H1 (cell line): Measurements from ENCODE around the gene ZBP1. TPM values are rescaled to one million over a fixed set of nuclear protein-coding genes. Genes with fewer than 3 reads are reported as not detected.

Experiments used
- CTCF ChIA-PET: fragments of 300-600 bp; sonication (Branson Sonifier 250); formaldehyde crosslinking; loops from one replicate; lab custom pipeline; 2021; ENCODE audit not compliant: partially characterized antibody; lab: Charles Lee
- POLR2A ChIA-PET: fragments of 300-600 bp; sonication (Branson Sonifier 250); formaldehyde crosslinking; loops from one replicate; lab custom pipeline; 2021; ENCODE audit warnings: inconsistent platforms; ENCODE audit not compliant: partially characterized antibody; lab: Charles Lee
- DNase-seq, 2 experiments: peaks; one replicate each; pipeline versions ENCODE4 v3.0.0 to v3.0.0-alpha.2; 2010 to 2022; ENCODE audit warnings: low spot score in 2 of 2, low read depth in 1 of 2, mixed read lengths in 1 of 2
- FAIRE-seq: peaks from 2 replicates; lab custom pipeline; 2011; peaks lifted over from hg19 to GRCh38; lab: Jason Lieb, UNC
- H2AFZ ChIP-seq: 2 replicates; pipeline ENCODE4 v1.8.1; 2012; ENCODE audit warnings: low read length, inconsistent platforms
- H2AK5ac ChIP-seq: 2 replicates; pipeline ENCODE4 v1.6.1; 2013; ENCODE audit warnings: low read depth, low read length
- H2BK120ac ChIP-seq: replicated peaks from 2 replicates; pipeline ENCODE3; 2013; ENCODE audit warnings: low read depth, low read length, inconsistent platforms
- H2BK12ac ChIP-seq: 2 replicates; pipeline ENCODE4 v1.6.1; 2013; ENCODE audit warnings: low read depth, low read length
- H2BK15ac ChIP-seq: 2 replicates; pipeline ENCODE4 v1.6.1; 2013; ENCODE audit warnings: low read length
- H2BK20ac ChIP-seq: 2 replicates; pipeline ENCODE4 v1.6.1; 2013; ENCODE audit warnings: low read length
- H2BK5ac ChIP-seq: 2 replicates; pipeline ENCODE4 v1.6.1; 2013; ENCODE audit warnings: low read depth, low read length
- H3K14ac ChIP-seq: 2 replicates; pipeline ENCODE4 v1.6.1; 2013; ENCODE audit warnings: inconsistent platforms; ENCODE audit not compliant: insufficient read length
- H3K18ac ChIP-seq: 2 replicates; pipeline ENCODE4 v1.6.1; 2013; ENCODE audit warnings: low read length; ENCODE audit errors: extremely low read depth
- H3K23ac ChIP-seq: 2 replicates; pipeline ENCODE4 v1.6.1; 2013; ENCODE audit warnings: inconsistent platforms; ENCODE audit not compliant: insufficient read length
- H3K23me2 ChIP-seq: 2 replicates; pipeline ENCODE4 v1.6.1; 2013; ENCODE audit warnings: low read depth, low read length
- H3K27ac ChIP-seq: 2 replicates; pipeline ENCODE4 v1.6.1; 2011; ENCODE audit warnings: low read depth, low read length, inconsistent platforms
- H3K27me3 ChIP-seq, 4 experiments: replicated peaks in 1 of 4; 1 replicate in 1 of 4; 2 replicates in 3 of 4; pipeline versions ENCODE4 v1.6.1 to v1.8.1; 2011 to 2013; ENCODE audit warnings: low read length in 3 of 4, mild to moderate bottlenecking in 3 of 4, inconsistent platforms in 2 of 4, mixed read lengths in 2 of 4, moderate library complexity in 1 of 4; ENCODE audit not compliant: control insufficient read depth in 3 of 4, insufficient read depth in 3 of 4; ENCODE audit errors: extremely low read depth in 1 of 4
- H3K36me3 ChIP-seq, 4 experiments: 2 replicates each; pipeline versions ENCODE4 v1.6.1 to v1.8.1; 2011 to 2013; ENCODE audit warnings: mild to moderate bottlenecking in 4 of 4, low read length in 3 of 4, moderate library complexity in 2 of 4, control low read depth in 1 of 4, inconsistent platforms in 1 of 4; ENCODE audit not compliant: insufficient read depth in 4 of 4, control insufficient read depth in 2 of 4
- H3K4ac ChIP-seq: replicated peaks from 2 replicates; pipeline ENCODE3; 2013; ENCODE audit warnings: low read length, low read depth, mixed read lengths, inconsistent platforms; ENCODE audit not compliant: insufficient read length
- H3K4me1 ChIP-seq, 4 experiments: replicated peaks in 1 of 4; 1 replicate in 1 of 4; 2 replicates in 3 of 4; pipeline versions ENCODE4 v1.6.1 to v1.8.1; 2011 to 2013; ENCODE audit warnings: low read length in 3 of 4, inconsistent platforms in 2 of 4, mixed read lengths in 1 of 4; ENCODE audit not compliant: insufficient read depth in 4 of 4, control insufficient read depth in 3 of 4
- H3K4me2 ChIP-seq, 2 experiments: 2 replicates each; pipeline versions ENCODE4 v1.6.1 to v1.8.1; 2011 to 2013; ENCODE audit warnings: low read depth in 2 of 2, low read length in 2 of 2, control low read depth in 1 of 2, inconsistent platforms in 1 of 2, mild to moderate bottlenecking in 1 of 2; ENCODE audit not compliant: insufficient read depth in 1 of 2
- H3K4me3 ChIP-seq, 4 experiments: fragments of 200-600, 300-600 bp in 1 of 4; sonication (generic), shearing (Covaris generic), sonication (Bioruptor Twin) in 1 of 4; 2 replicates each; pipeline versions ENCODE4 v1.5.1 to v1.8.1; 2011 to 2016; ENCODE audit warnings: low read length in 4 of 4, low read depth in 3 of 4, control low read depth in 2 of 4, inconsistent platforms in 2 of 4, mild to moderate bottlenecking in 2 of 4, mixed read lengths in 1 of 4, moderate library complexity in 1 of 4; ENCODE audit not compliant: insufficient read depth in 2 of 4; ENCODE audit errors: extremely low read depth in 1 of 4
- H3K56ac ChIP-seq: replicated peaks from 2 replicates; pipeline ENCODE3; 2013; ENCODE audit warnings: low read depth, mild to moderate bottlenecking, mixed read lengths, low read length, inconsistent platforms; ENCODE audit not compliant: insufficient read length
- H3K79me1 ChIP-seq: 2 replicates; pipeline ENCODE4 v1.6.1; 2013; ENCODE audit warnings: low read depth, low read length, control low read depth
- H3K79me2 ChIP-seq, 2 experiments: 2 replicates each; pipeline versions ENCODE4 v1.6.1 to v1.8.1; 2012 to 2013; ENCODE audit warnings: low read length in 2 of 2, mild to moderate bottlenecking in 2 of 2, inconsistent platforms in 1 of 2; ENCODE audit not compliant: insufficient read depth in 2 of 2, control insufficient read depth in 1 of 2
- H3K9ac ChIP-seq, 4 experiments: replicated peaks in 1 of 4; 1 replicate in 1 of 4; 2 replicates in 3 of 4; pipeline versions ENCODE4 v1.6.1 to v1.8.1; 2011 to 2013; ENCODE audit warnings: low read depth in 3 of 4, low read length in 3 of 4, control low read depth in 2 of 4, mild to moderate bottlenecking in 2 of 4, moderate library complexity in 2 of 4, inconsistent platforms in 1 of 4; ENCODE audit errors: extremely low read depth in 1 of 4
- H3K9me3 ChIP-seq, 2 experiments: 2 replicates each; pipeline versions ENCODE4 v1.6.1 to v1.8.1; 2012 to 2013; ENCODE audit warnings: mild to moderate bottlenecking in 2 of 2, moderate library complexity in 2 of 2, control low read depth in 1 of 2, inconsistent platforms in 1 of 2, low read depth in 1 of 2, low read length in 1 of 2, mixed read lengths in 1 of 2; ENCODE audit not compliant: insufficient read depth in 2 of 2
- H4K20me1 ChIP-seq, 2 experiments: replicated peaks in 1 of 2; 2 replicates each; pipeline versions ENCODE3 to v1.8.1; 2011 to 2013; ENCODE audit warnings: inconsistent platforms in 2 of 2, low read length in 2 of 2, mild to moderate bottlenecking in 1 of 2; ENCODE audit not compliant: insufficient read depth in 2 of 2, control insufficient read depth in 1 of 2
- H4K5ac ChIP-seq: 2 replicates; pipeline ENCODE4 v1.6.1; 2013; ENCODE audit warnings: low read length, low read depth, mixed read lengths, inconsistent platforms; ENCODE audit not compliant: insufficient read length
- H4K8ac ChIP-seq: 2 replicates; pipeline ENCODE4 v1.8.0; 2013; ENCODE audit warnings: mild to moderate bottlenecking, moderate library complexity, low read length, inconsistent platforms; ENCODE audit not compliant: insufficient read depth; ENCODE audit errors: extremely low read depth
- H4K91ac ChIP-seq: replicated peaks from 2 replicates; pipeline ENCODE3; 2013; ENCODE audit warnings: low read length, mixed read lengths, inconsistent platforms; ENCODE audit not compliant: insufficient read length
- BCL11A ChIP-seq, 2 experiments: IDR thresholded peaks; one replicate each; pipeline ENCODE4 v1.6.1; 2011; ENCODE audit warnings: low read depth in 2 of 2, low read length in 2 of 2, mild to moderate bottlenecking in 2 of 2
- BRCA1 ChIP-seq: IDR thresholded peaks from 2 replicates; pipeline ENCODE4 v1.6.1; 2012; ENCODE audit warnings: low read depth, low read length, improper control_type of control experiment
- CBX5 ChIP-seq: fragments of 300-800, 300-1000 bp; sonication (generic); IDR thresholded peaks from 2 replicates; pipeline ENCODE4 v1.7.1; 2016; ENCODE audit warnings: antibody characterized with exemption, low read length, low read depth
- CREB1 ChIP-seq: IDR thresholded peaks from 2 replicates; pipeline ENCODE4 v1.6.1; 2012; ENCODE audit warnings: inconsistent platforms
- E2F6 ChIP-seq: IDR thresholded peaks from 2 replicates; pipeline ENCODE4 v1.6.1; 2012; ENCODE audit warnings: inconsistent platforms
- EZH2 ChIP-seq: fragments of 200-600 bp; sonication (generic); IDR thresholded peaks from 2 replicates; pipeline ENCODE4 v1.7.1; 2012; ENCODE audit warnings: low read depth, mild to moderate bottlenecking, moderate library complexity, low read length, inconsistent platforms; ENCODE audit not compliant: severe bottlenecking
- JUN ChIP-seq: IDR thresholded peaks from 2 replicates; pipeline ENCODE4 v1.6.1; 2011; ENCODE audit warnings: low read depth, mild to moderate bottlenecking, improper control_type of control experiment, low read length
- JUND ChIP-seq: IDR thresholded peaks from 2 replicates; pipeline ENCODE4 v1.6.1; 2011; ENCODE audit warnings: mild to moderate bottlenecking, improper control_type of control experiment, low read length
- KDM1A ChIP-seq: fragments of 200-600, 300-600 bp; sonication (generic); IDR thresholded peaks from 2 replicates; pipeline ENCODE4 v1.7.1; 2016; ENCODE audit warnings: mild to moderate bottlenecking, low read length, borderline replicate concordance
- NANOG ChIP-seq: IDR thresholded peaks from 2 replicates; pipeline ENCODE4 v1.6.1; 2011; ENCODE audit warnings: low read length, low read depth, mild to moderate bottlenecking, inconsistent platforms; ENCODE audit not compliant: insufficient read depth, poor library complexity, severe bottlenecking
- SRF ChIP-seq: IDR thresholded peaks from 2 replicates; pipeline ENCODE4 v1.6.1; 2011; ENCODE audit warnings: mild to moderate bottlenecking, low read depth, low read length, moderate library complexity
- YY1 ChIP-seq: IDR thresholded peaks from 2 replicates; pipeline ENCODE4 v1.6.1; 2011; ENCODE audit warnings: low read depth, mild to moderate bottlenecking, low read length
- whole genome bisulfite sequencing, 2 experiments: shearing (Covaris generic) in 1 of 2; methylation state at CpG; one replicate each; pipeline versions ENCODE4 v1.1.6 to v1.1.7; 2013 to 2015; ENCODE audit warnings: low lambda C conversion rate in 2 of 2, mixed read lengths in 2 of 2, inconsistent platforms in 1 of 2, low coverage in 1 of 2, missing lambda C conversion rate in 1 of 2; ENCODE audit not compliant: insufficient replicate concordance in 2 of 2, insufficient coverage in 1 of 2, insufficient read length in 1 of 2; ENCODE audit errors: extremely low coverage in 1 of 2, missing lambda C conversion rate in 1 of 2; 5-methylcytosine and 5-hydroxymethylcytosine counted together
- polyA plus RNA-seq, 7 experiments: library from polyadenylated mRNA; depleted of rRNA in 3 of 7; stranded (reverse) in 5 of 7; unstranded in 2 of 7; fragments of >200 nt in 5 of 7; fragments of 200-250 nt in 2 of 7; gene quantifications; 1 replicate in 5 of 7; 2 replicates in 1 of 7; 4 replicates in 1 of 7; pipeline versions ENCODE4 v1.2.1 to v1.2.3, GENCODE V29; 2011 to 2013; ENCODE audit warnings: missing spikeins in 2 of 7, mixed read lengths in 2 of 7
- total RNA-seq: library from RNA; stranded (reverse); fragmentation: NEBNext Ultra II Directional; extraction: Animal tissue kit (Norgen Biotek cat#: 25700); gene quantifications from 2 replicates; pipeline ENCODE4 v1.2.1, GENCODE V29; 2021

The ZBP1 gene
- total and polyA plus RNA-seq, 2 of the 8 experiments (the other 6 are each of a cell fraction or from before 2014, with no cell fraction given) = not detected

GRCh38 chr20:57568088-57568896, 51.9 kb downstream of the ZBP1 start:
- no peaks in the 10 kb centered on the region for H3K79me1 ChIP-seq
- H3K23ac ChIP-seq = no peak overlapping the region
- no peak overlapping the region for H2BK15ac ChIP-seq
- no peaks in the 10 kb centered on the region for H3K36me3 ChIP-seq
- 91% methylated on average over 11 of the region's 13 CpGs; no CpG with 5 or more reads in 1 of the 2 experiments for WGBS, 2 experiments
- H3K79me2 ChIP-seq = no peaks in the 10 kb centered on the region
- no peaks in the 10 kb centered on the region for H4K20me1 ChIP-seq
- no peak overlapping the region for H4K5ac ChIP-seq
- H3K14ac ChIP-seq = no peak overlapping the region
- no peak overlapping the region for H3K18ac ChIP-seq
- H2AFZ ChIP-seq = no peak overlapping the region
- H3K27ac ChIP-seq = no peak overlapping the region
- no peak overlapping the region for H2BK120ac ChIP-seq
- no peak overlapping the region for H4K91ac ChIP-seq
- no peaks in the 10 kb centered on the region for H3K23me2 ChIP-seq
- no peak overlapping the region for H3K4ac ChIP-seq
- DNase-seq (no peak), FAIRE-seq (no peak)
- ChIA-PET CTCF (interaction anchor here (0.9 to 4.0 kb wide), 9 partner anchors 7 to 611 kb away, joined by 3 to 22 read pairs (median 4); no protein-coding TSS in a partner anchor), POLR2A (interaction anchor here (1.4 kb wide), 1 partner anchor 10 kb away, joined by 3 read pairs; no protein-coding TSS in a partner anchor)
- no peak overlapping the region for H2AK5ac ChIP-seq
- H2BK20ac ChIP-seq = no peak overlapping the region
- no peak overlapping the region for H2BK12ac ChIP-seq
- H3K4me2 ChIP-seq = no peak overlapping the region
- H3K27me3 ChIP-seq = peaks cover 0 to 4% (median 0%) of the 10 kb centered on the region in 4 experiments; a peak in 3 of 7 replicates
- no peak overlapping the region; the same call in 1 of the 2 replicates for H4K8ac ChIP-seq
- peaks cover 0 to 4% (median 1%) of the 10 kb centered on the region in 4 experiments; a peak in 3 of 7 replicates for H3K4me1 ChIP-seq
- no peak overlapping the region for H2BK5ac ChIP-seq
- no peak overlapping the region for H3K56ac ChIP-seq
- H3K4me3 ChIP-seq = no peak overlapping the region
- no peaks in the 10 kb centered on the region for H3K9me3 ChIP-seq
- no peak overlapping the region for H3K9ac ChIP-seq
- TF ChIP-seq BCL11A (IDR thresholded peaks at IDR 0.05; ENCODE audit: low read depth in 2 of 2, low read length in 2 of 2) (no peak), NANOG (no peak), KDM1A (no peak), SRF (no peak), CBX5 (no peak), JUN (no peak), CREB1 (no peak), E2F6 (no peak), BRCA1 (no peak), YY1 (no peak), EZH2 (no peak), JUND (no peak)
